ENCODE results near the gene DCST2. TPM values are rescaled to one million over a fixed set of nuclear protein-coding genes. Genes with fewer than 3 reads are reported as not detected.
A peak's percentile ranks its signal among the peaks of the same experiment; 100 is the strongest.

The DCST2 gene
- total RNA-seq, 1 donor from 2014 or later, result 0.80 TPM

DNA sequence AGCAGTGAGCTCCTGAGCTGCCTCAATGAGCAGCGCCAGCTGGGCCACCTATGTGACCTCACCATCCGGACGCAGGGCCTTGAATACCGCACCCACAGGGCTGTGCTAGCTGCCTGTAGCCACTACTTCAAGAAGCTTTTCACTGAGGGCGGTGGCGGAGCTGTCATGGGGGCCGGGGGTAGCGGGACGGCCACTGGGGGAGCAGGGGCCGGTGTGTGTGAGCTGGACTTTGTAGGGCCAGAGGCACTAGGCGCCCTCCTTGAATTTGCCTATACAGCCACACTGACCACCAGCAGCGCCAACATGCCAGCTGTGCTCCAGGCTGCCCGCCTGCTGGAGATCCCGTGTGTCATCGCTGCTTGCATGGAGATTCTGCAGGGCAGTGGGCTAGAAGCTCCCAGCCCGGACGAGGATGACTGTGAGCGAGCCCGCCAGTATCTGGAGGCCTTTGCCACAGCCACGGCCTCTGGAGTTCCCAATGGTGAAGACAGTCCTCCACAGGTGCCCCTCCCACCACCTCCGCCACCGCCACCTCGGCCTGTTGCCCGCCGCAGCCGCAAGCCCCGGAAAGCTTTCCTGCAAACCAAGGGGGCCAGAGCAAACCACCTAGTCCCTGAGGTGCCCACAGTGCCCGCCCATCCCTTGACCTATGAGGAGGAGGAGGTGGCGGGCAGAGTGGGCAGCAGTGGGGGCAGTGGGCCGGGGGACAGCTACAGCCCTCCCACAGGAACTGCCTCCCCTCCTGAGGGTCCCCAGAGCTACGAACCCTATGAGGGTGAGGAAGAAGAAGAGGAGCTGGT, 18.7 kb downstream of the DCST2 start:
- Mint-ChIP-seq H3K36me3 (ENCODE audit: low read depth) (peaks cover 86% of the 10 kb centered on the region), H3K4me3 (ENCODE audit: low read depth) (no peak overlapping the region), H3K27ac (no peak overlapping the region), H3K27me3 (ENCODE audit: low read depth) (no peaks in the 10 kb centered on the region), H3K9me3 (no peaks in the 10 kb centered on the region), H3K4me1 (ENCODE audit: low read depth) (peaks cover 54% of the 10 kb centered on the region)
- DNase-seq (ENCODE audit: low spot score), result no peak
- intact Hi-C loops (cut with micrococcal nuclease), result no loop called here

DNA sequence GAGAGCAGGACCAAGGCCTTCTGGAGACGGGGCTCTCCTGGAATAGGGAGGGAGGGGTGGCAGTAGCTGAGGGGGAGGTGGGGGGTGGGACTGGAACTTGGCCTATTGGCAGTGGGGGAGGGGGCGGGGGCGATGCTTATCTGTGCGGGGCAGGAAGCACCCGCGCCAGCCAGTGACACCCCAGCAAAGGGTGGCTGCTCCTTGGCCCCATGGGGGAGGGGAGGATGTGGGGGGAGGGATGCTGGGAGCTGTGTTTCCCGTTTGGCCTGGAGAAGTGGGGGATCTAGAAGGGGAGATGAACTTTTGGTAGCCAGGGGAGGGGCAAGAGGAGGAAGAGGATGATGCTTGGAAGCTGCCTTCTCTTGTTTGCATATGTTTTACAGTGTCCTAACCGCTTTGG, 19.9 kb downstream of the DCST2 start:
- H3K36me3 Mint-ChIP-seq (ENCODE audit: low read depth), result peaks cover 86% of the 10 kb centered on the region
- peak overlapping the region; percentile 86 for H3K27ac Mint-ChIP-seq
- H3K9me3 Mint-ChIP-seq, result no peaks in the 10 kb centered on the region
- no peak for DNase-seq (ENCODE audit: low spot score)
- no peaks in the 10 kb centered on the region for H3K27me3 Mint-ChIP-seq (ENCODE audit: low read depth)
- peak overlapping the region; percentile 96 for H3K4me3 Mint-ChIP-seq (ENCODE audit: low read depth)
- intact Hi-C loops (cut with micrococcal nuclease), result no loop called here
- H3K4me1 Mint-ChIP-seq (ENCODE audit: low read depth), result peaks cover 47% of the 10 kb centered on the region

DNA sequence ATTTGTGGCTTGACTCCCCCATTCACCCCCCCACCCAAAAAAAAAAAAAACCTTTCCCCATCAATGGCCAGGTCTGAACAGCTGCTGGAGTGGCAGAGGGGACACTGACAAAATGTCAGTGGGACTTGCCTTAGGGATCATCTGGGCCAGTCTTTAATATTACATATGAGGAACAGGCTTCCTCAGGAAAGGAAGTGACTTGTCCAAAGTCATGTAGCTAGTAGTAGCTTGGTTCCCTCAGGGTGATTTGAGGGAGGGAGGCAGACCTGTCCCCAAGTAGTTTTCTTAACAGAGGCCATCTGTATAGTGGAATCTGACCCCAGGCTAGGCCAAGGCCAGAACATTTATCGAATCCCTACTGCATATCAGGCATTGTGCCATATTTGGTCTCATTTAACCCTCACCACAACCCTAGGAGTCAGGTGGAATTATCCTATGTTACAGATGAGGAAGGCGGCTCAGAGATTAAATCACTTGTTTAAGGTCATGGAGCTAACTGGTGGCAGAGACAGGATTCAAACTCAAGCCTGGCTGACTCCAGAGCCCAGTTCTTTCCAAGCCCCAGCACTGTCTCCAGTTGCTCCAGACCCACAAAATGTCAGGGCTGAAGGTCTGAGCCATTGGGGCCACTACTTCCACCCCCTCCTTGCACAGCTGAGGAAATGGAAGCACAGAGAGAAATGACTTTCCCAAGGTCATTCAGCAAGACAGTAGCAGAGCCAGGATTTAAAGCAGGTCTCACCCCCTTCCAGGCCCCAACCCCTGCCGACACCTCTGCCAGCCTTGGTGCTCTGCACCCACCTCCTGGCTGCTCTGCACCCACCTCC, 20.6 kb downstream of the DCST2 start:
- no peaks in the 10 kb centered on the region for H3K9me3 Mint-ChIP-seq
- peak overlapping the region; percentile 86 for H3K27ac Mint-ChIP-seq
- H3K27me3 Mint-ChIP-seq (ENCODE audit: low read depth), result no peaks in the 10 kb centered on the region
- intact Hi-C loops (cut with micrococcal nuclease), result no loop called here
- H3K4me1 Mint-ChIP-seq (ENCODE audit: low read depth), result peaks cover 50% of the 10 kb centered on the region
- peak overlapping the region; percentile 96 for H3K4me3 Mint-ChIP-seq (ENCODE audit: low read depth)
- no peak for DNase-seq (ENCODE audit: low spot score)
- H3K36me3 Mint-ChIP-seq (ENCODE audit: low read depth), result peaks cover 82% of the 10 kb centered on the region

DNA sequence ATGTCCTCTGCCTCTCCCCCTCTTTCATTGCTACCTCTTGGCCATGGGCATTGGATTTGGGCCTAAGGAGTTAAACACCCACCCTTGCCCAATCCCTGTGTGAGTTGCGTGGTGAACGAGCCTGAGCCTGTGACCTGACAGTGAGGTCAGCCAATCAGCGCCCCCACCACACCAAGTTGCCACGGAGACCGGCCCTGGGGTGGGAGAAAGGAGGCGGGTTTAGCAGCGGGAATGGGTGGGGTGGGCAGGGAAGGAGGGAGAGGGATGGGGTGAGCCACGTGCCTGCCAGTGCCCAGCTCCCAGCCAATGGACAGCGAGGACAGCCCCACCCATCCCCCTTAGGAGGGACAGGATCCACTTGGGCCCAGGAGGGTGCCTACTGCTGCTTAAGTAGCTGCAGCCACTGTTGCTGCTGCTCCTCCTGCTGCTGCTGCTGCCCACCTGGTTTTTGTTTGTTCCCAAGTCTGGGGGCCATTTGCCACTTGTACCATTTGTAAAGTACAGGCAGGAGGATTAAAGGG, 21.5 kb downstream of the DCST2 start:
- Mint-ChIP-seq H3K27me3 (ENCODE audit: low read depth) (no peaks in the 10 kb centered on the region), H3K36me3 (ENCODE audit: low read depth) (peaks cover 77% of the 10 kb centered on the region), H3K9me3 (no peaks in the 10 kb centered on the region), H3K4me3 (ENCODE audit: low read depth) (peak overlapping the region; percentile 96), H3K27ac (peak overlapping the region; percentile 86), H3K4me1 (ENCODE audit: low read depth) (peaks cover 46% of the 10 kb centered on the region)
- intact Hi-C loops (cut with micrococcal nuclease), result no loop called here
- DNase-seq (ENCODE audit: low spot score), result no peak

DNA sequence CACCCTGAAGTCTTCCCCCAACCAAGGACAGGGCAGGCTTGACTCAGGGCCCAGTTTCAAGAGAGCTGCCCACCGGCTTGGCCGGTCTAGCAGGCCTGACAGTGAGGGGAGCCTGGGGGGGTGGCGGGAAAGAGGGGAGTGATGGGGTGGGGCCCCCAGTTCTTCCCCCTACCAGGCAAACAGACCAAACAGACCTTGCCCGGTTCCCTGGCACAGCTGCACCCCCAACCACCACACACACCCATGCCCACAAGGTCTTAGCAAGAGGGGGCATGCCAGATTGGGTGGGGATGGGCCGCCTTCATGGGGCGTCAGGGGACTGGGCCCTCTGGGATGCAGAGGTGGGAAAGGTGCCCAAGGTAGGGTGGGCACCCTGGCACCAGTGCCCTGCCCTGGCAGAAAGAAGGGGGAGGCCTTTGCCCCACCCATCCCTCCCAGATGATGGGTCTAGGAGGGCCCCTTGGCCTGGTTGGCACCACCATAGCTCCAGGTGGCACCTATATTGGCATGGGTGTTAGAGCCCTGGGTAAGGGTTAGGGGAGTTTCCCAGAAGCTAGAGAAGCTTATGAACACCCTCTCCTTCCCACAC, 22.1 kb downstream of the DCST2 start:
- no peaks in the 10 kb centered on the region for H3K9me3 Mint-ChIP-seq
- DNase-seq (ENCODE audit: low spot score), result no peak
- H3K4me3 Mint-ChIP-seq (ENCODE audit: low read depth), result peak overlapping the region; percentile 96
- peak overlapping the region; percentile 86 for H3K27ac Mint-ChIP-seq
- intact Hi-C loops (cut with micrococcal nuclease), result no loop called here
- peaks cover 72% of the 10 kb centered on the region for H3K36me3 Mint-ChIP-seq (ENCODE audit: low read depth)
- no peaks in the 10 kb centered on the region for H3K27me3 Mint-ChIP-seq (ENCODE audit: low read depth)
- peaks cover 46% of the 10 kb centered on the region for H3K4me1 Mint-ChIP-seq (ENCODE audit: low read depth)

DNA sequence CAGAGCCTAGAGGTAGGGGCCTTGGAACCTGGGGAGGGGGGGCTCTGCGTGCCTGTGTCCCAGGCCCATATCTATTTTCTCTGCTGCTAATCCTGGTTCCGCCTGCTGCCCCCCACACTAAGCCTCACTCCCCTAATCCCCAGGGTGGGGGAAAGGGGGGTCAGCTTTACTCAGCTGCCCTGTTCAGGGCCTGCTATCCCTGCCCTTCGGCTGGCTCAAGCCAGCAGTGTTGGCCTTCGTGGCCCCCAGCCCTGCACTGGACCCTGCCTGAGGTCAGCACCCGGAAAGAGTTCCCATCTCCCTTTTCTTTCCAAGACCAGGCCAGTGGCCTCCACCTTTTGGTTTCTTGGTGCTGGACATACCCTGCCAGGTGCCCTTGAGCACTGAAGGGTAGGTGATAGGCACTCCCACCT, 22.6 kb downstream of the DCST2 start:
- peak overlapping the region; percentile 96 for H3K4me3 Mint-ChIP-seq (ENCODE audit: low read depth)
- intact Hi-C loops (cut with micrococcal nuclease), result no loop called here

DNA sequence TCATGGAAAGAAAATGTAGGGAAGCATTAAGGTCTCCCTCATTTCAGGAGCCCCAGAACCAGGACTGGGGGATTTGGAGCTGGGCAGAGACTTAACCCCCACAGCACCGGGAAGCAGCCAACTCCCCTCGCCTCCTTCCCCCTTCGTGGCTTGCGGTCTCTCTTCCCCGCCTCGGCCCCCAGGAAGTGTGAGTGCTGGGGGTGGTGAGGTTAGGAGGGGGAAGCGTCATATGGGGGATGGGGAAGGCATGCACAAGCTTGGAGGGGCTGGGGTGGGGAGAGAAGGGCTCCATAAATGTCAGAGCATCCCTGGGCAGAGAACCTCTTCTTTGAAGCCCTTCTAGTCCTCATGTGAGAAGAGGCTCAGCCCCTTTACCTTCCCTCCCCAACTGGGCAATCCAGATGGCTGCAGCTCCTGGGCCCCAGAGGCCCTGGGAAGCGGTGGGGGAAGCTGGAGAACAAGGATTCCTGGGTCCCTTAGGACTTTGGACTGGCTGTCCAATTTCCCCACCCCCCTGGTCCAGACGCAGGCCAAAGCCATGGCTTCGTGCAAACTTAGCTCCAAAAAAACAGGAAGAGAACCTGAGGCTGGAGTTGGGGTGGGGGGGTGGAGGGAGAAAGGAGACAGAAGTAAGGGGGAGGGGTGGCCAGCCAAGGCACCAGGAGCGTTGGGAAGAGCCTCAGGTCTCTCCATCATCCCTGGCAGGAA, 23.2 kb downstream of the DCST2 start:
- H3K9me3 Mint-ChIP-seq, result no peaks in the 10 kb centered on the region
- H3K4me3 Mint-ChIP-seq (ENCODE audit: low read depth), result peak overlapping the region; percentile 96
- intact Hi-C loops (cut with micrococcal nuclease), result no loop called here
- DNase-seq (ENCODE audit: low spot score), result no peak
- H3K36me3 Mint-ChIP-seq (ENCODE audit: low read depth), result peaks cover 65% of the 10 kb centered on the region
- no peaks in the 10 kb centered on the region for H3K27me3 Mint-ChIP-seq (ENCODE audit: low read depth)
- peaks cover 44% of the 10 kb centered on the region for H3K4me1 Mint-ChIP-seq (ENCODE audit: low read depth)
- H3K27ac Mint-ChIP-seq, result peak overlapping the region; percentile 92

More for the DNA sequence above, 22.6 kb downstream of the DCST2 start:
- Mint-ChIP-seq H3K27me3 (ENCODE audit: low read depth) (no peaks in the 10 kb centered on the region), H3K27ac (peak overlapping the region; percentile 55), H3K9me3 (no peaks in the 10 kb centered on the region), H3K36me3 (ENCODE audit: low read depth) (peaks cover 71% of the 10 kb centered on the region), H3K4me1 (ENCODE audit: low read depth) (peaks cover 46% of the 10 kb centered on the region)
- DNase-seq (ENCODE audit: low spot score), result no peak

DNA sequence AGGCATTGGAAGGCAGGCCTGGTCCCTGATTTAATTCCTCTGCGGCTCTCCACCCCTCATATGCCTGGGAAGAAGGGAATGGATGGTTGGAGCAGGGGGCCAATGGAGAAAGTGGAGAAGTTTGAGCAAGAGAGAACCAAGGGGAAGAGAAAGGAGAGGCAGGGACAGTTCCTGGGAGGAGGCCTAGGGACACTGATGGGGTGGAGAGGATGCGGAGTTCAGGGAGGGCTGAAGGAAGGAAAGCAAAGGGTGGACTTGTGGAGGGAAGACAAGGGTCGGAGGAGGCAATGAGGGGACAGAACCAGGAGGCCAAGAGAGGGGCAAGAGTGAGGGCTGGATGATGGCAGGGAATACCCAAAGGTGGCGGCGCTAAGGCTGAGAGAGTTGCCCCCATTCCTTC, 23.8 kb downstream of the DCST2 start:
- DNase-seq (ENCODE audit: low spot score), result no peak
- Mint-ChIP-seq H3K9me3 (no peaks in the 10 kb centered on the region), H3K27ac (peak overlapping the region; percentile 92), H3K4me3 (ENCODE audit: low read depth) (peak overlapping the region; percentile 96), H3K36me3 (ENCODE audit: low read depth) (peaks cover 61% of the 10 kb centered on the region), H3K4me1 (ENCODE audit: low read depth) (peaks cover 47% of the 10 kb centered on the region), H3K27me3 (ENCODE audit: low read depth) (no peaks in the 10 kb centered on the region)
- intact Hi-C loops (cut with micrococcal nuclease), result loop anchor here (1.0 to 10.0 kb wide), 3 partner anchors 8 to 55 kb away; partner anchors contain the start of genes CKS1B and PBXIP1

DNA sequence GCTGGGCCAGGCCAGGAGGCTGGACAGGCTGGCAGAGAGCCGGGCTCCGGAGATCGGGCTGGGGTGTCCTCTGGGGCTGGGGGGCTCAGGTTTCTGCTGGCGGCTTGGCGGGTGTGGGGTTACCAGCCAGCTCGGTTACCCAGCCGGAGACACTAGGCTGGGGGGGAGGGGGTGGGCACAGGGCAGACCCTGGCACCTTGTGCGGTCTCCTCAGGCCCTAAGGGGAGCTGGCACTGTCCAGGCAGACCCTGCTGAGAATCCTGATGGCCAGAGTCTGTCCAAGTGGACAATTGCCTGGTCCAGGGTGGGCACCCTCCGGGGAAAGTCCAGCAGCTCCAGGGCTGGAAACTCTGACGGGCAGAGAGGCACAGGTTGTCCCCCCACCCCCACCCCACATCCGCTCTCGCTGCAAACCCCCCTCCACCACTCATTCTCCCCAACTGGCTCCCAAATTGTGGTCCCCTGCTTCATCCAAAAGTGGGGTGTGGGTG, 24.3 kb downstream of the DCST2 start:
- H3K4me1 Mint-ChIP-seq (ENCODE audit: low read depth), result peaks cover 51% of the 10 kb centered on the region
- DNase-seq (ENCODE audit: low spot score), result no peak
- peak overlapping the region; percentile 92 for H3K27ac Mint-ChIP-seq
- intact Hi-C loops (cut with micrococcal nuclease), result loop anchor here (1.0 to 10.0 kb wide), 3 partner anchors 8 to 54 kb away; partner anchors contain the start of genes CKS1B and PBXIP1
- peak overlapping the region; percentile 96 for H3K4me3 Mint-ChIP-seq (ENCODE audit: low read depth)
- H3K27me3 Mint-ChIP-seq (ENCODE audit: low read depth), result no peaks in the 10 kb centered on the region
- H3K9me3 Mint-ChIP-seq, result no peaks in the 10 kb centered on the region
- H3K36me3 Mint-ChIP-seq (ENCODE audit: low read depth), result peaks cover 59% of the 10 kb centered on the region

DNA sequence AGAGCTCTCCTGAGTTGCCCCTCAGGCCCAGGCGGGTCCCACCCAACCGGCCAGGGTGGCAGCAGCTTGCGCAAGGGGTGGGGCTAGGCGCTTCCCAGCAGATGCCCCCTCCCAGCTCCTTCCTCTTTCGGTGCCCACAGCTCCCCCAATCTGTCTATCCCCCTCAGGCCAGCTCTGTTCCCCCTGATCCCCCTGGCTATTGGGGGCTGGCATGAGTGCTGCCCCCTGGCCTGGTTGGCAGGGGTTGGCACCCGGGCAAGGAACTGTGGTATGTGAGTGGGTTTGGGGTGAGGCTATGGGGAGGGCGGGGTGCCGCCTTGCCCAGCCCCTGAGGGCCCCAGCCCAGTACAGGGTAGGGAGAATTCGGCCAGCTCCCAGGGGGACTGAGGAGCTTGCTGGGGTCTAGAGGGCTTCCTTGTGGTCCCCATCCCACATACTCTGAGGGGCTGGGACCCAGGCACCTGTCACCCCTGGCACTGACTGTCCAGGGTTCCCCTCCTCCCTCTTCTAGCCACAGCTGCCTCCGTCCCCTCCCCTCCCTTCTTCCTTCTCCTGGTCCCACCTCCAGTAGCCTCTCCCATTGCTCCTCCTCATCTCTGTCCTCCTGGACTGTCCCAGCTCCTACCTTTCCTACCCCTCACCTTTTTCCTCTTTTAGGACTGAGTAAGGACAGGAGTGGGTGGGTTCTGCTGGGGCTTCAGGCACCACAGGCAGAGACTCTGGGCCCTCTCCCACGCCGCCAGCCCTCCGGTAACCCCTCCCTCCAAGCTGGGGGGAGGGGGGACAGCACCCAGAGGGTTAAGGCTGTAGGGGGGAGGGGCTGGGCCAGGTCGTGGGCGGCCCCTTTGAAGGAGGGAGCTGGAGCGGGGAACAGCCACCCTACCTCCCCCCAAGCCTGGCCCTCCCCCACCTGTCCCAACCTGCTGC, 25.3 kb downstream of the DCST2 start:
- Mint-ChIP-seq H3K36me3 (ENCODE audit: low read depth) (peaks cover 57% of the 10 kb centered on the region), H3K27me3 (ENCODE audit: low read depth) (no peaks in the 10 kb centered on the region), H3K27ac (peak overlapping the region; percentile 92), H3K4me1 (ENCODE audit: low read depth) (peaks cover 46% of the 10 kb centered on the region), H3K9me3 (no peaks in the 10 kb centered on the region), H3K4me3 (ENCODE audit: low read depth) (peak overlapping the region; percentile 96)
- DNase-seq (ENCODE audit: low spot score), result peak; percentile 63
- intact Hi-C loops (cut with micrococcal nuclease), result loop anchor here (1.0 to 10.0 kb wide), 3 partner anchors 9 to 53 kb away; partner anchors contain the start of genes CKS1B and PBXIP1

DNA sequence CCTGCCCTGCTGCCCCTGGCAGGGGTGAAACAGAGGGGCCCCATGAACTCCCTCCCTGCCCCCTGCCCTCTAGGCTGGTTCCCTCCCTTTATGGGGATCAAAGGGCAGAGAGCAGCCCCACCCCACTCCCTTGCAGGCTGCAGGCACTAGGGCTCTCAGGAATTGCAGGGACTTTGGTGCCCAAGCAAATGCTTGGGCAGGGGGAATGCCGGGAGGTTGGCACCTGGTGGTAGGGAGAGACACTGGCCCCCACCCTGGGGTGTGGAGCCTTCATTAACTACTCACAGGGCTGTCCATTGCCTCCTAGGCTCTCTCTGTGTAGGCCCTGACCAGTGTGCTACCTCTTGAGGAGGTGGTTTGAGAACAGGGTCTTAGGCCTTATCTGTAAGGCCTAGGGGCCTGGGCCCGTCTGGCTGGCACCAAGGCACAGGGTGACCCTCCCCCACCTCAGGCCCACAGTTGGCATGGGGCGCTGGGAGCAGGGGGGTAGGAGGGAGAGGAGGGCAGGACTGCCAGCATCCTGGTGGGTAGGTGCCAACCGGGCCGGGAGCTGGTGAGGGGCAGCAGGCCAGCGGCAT, 26.2 kb downstream of the DCST2 start:
- no peaks in the 10 kb centered on the region for H3K27me3 Mint-ChIP-seq (ENCODE audit: low read depth)
- DNase-seq (ENCODE audit: low spot score), result no peak
- intact Hi-C loops (cut with micrococcal nuclease), result loop anchor here (10.0 kb wide), 1 partner anchor 53 kb away; the partner anchor contains the start of gene PBXIP1
- peak overlapping the region; percentile 76 for H3K4me3 Mint-ChIP-seq (ENCODE audit: low read depth)
- no peaks in the 10 kb centered on the region for H3K9me3 Mint-ChIP-seq
- peaks cover 36% of the 10 kb centered on the region for H3K4me1 Mint-ChIP-seq (ENCODE audit: low read depth)
- peak overlapping the region; percentile 62 for H3K27ac Mint-ChIP-seq
- H3K36me3 Mint-ChIP-seq (ENCODE audit: low read depth), result peaks cover 53% of the 10 kb centered on the region
